Thymus (tissue), 11 donors: ENCODE data around the gene SCYL3. TPM values are rescaled to one million over a fixed set of nuclear protein-coding genes. Genes with fewer than 3 reads are reported as not detected.

ENCODE experiments used
- DNase-seq, 9 donors: peaks; one replicate each; pipeline ENCODE4 v3.0.0-alpha.2; 2013; ENCODE audit warnings: low spot score in 9 of 9, low read depth in 6 of 9, missing footprints in 1 of 9
- H3K27ac ChIP-seq, 2 donors: one replicate each; pipeline ENCODE4 v1.5.1; 2013; ENCODE audit warnings: control low read depth in 1 of 2, low read depth in 1 of 2, low read length in 1 of 2, mild to moderate bottlenecking in 1 of 2, moderate library complexity in 1 of 2
- H3K27me3 ChIP-seq, 2 donors: one replicate each; pipeline ENCODE4 v1.5.1; 2013; ENCODE audit warnings: low read length in 1 of 2; ENCODE audit not compliant: control insufficient read depth in 2 of 2, insufficient read depth in 1 of 2
- H3K36me3 ChIP-seq, 2 donors: one replicate each; pipeline ENCODE4 v1.5.1; 2013; ENCODE audit warnings: low read length in 1 of 2, mild to moderate bottlenecking in 1 of 2, moderate library complexity in 1 of 2; ENCODE audit not compliant: control insufficient read depth in 2 of 2, insufficient read depth in 2 of 2
- H3K4me1 ChIP-seq, 2 donors: one replicate each; pipeline ENCODE4 v1.5.1; 2013; ENCODE audit warnings: low read length in 2 of 2; ENCODE audit not compliant: control insufficient read depth in 2 of 2, insufficient read depth in 2 of 2
- H3K4me3 ChIP-seq, 2 donors: one replicate each; pipeline ENCODE4 v1.5.1; 2013; ENCODE audit warnings: low read length in 2 of 2, control low read depth in 1 of 2, mild to moderate bottlenecking in 1 of 2
- H3K9me3 ChIP-seq, 2 donors: one replicate each; pipeline ENCODE4 v1.5.1; 2013; ENCODE audit warnings: low read length in 1 of 2, mild to moderate bottlenecking in 1 of 2; ENCODE audit not compliant: control insufficient read depth in 2 of 2, insufficient read depth in 1 of 2
- WGBS: extraction: QIAGEN DNeasy Blood & Tissue Kit; methylation state at CpG from one replicate; pipeline ENCODE4 v1.1.7; 2013; 5-methylcytosine and 5-hydroxymethylcytosine counted together
- polyA plus RNA-seq: library from polyadenylated mRNA; stranded (reverse); fragments of 200-250 nt; gene quantifications from one replicate; pipeline ENCODE4 v1.2.3, GENCODE V29; 2013
- total RNA-seq: library from RNA; stranded (reverse); fragments of 120-200 nt; gene quantifications from one replicate; pipeline ENCODE4 v1.2.4, GENCODE V29; 2013
- donor health status: healthy.

Gene SCYL3
- total and polyA plus RNA-seq, 2 donors = 10.0 to 13.5 TPM

GRCh38 chr1:169906938-169907337 lies 13.2 kb upstream of the SCYL3 start:
- no peak for DNase-seq
- H3K36me3 ChIP-seq = no peaks in the 10 kb centered on the region

GRCh38 chr1:169904834-169905233 lies 11.1 kb upstream of the SCYL3 start:
- no peak overlapping the region for H3K27ac ChIP-seq
- no peaks in the 10 kb centered on the region for H3K27me3 ChIP-seq

More at GRCh38 chr1:169906938-169907337, 13.2 kb upstream of the SCYL3 start:
- no peaks in the 10 kb centered on the region for H3K27me3 ChIP-seq
- H3K4me1 ChIP-seq = no peaks in the 10 kb centered on the region
- no peak overlapping the region for H3K4me3 ChIP-seq
- no peak overlapping the region for H3K27ac ChIP-seq
- H3K9me3 ChIP-seq = no peaks in the 10 kb centered on the region

GRCh38 chr1:169902751-169903150 lies 9.1 kb upstream of the SCYL3 start:
- Histone ChIP-seq H3K9me3 (no peaks in the 10 kb centered on the region), H3K4me3 (no peak overlapping the region), H3K27ac (peak overlapping the region in 1 of 2 donors; percentile 3), H3K27me3 (peaks cover 0 to 2% of the 10 kb centered on the region in 2 donors), H3K4me1 (no peaks in the 10 kb centered on the region), H3K36me3 (no peaks in the 10 kb centered on the region)
- 35% methylated on average over 5 of the region's 5 CpGs for WGBS
- DNase-seq = no peak

More at GRCh38 chr1:169904834-169905233, 11.1 kb upstream of the SCYL3 start:
- H3K9me3 ChIP-seq = no peaks in the 10 kb centered on the region
- WGBS = 97% methylated on average over 1 of the region's 1 CpG
- no peak for DNase-seq
- no peak overlapping the region for H3K4me3 ChIP-seq
- H3K36me3 ChIP-seq = no peaks in the 10 kb centered on the region
- no peaks in the 10 kb centered on the region for H3K4me1 ChIP-seq

- DNase-seq = no peak
- Histone ChIP-seq H3K4me1 (no peaks in the 10 kb centered on the region), H3K27me3 (peaks cover 0 to 6% of the 10 kb centered on the region in 2 donors), H3K36me3 (no peaks in the 10 kb centered on the region), H3K4me3 (no peak overlapping the region), H3K9me3 (no peaks in the 10 kb centered on the region), H3K27ac (no peak overlapping the region)
Observed at GRCh38 chr1:169901115-169901514, 7.4 kb upstream of the SCYL3 start.

GRCh38 chr1:169900571-169900970 lies 6.9 kb upstream of the SCYL3 start:
- DNase-seq = no peak
- Histone ChIP-seq H3K27ac (no peak overlapping the region), H3K27me3 (peaks cover 0 to 6% of the 10 kb centered on the region in 2 donors), H3K4me3 (no peak overlapping the region), H3K9me3 (no peaks in the 10 kb centered on the region), H3K4me1 (no peaks in the 10 kb centered on the region), H3K36me3 (no peaks in the 10 kb centered on the region)

- H3K4me3 ChIP-seq = no peak overlapping the region
- H3K27me3 ChIP-seq = peaks cover 0 to 6% of the 10 kb centered on the region in 2 donors
- no peaks in the 10 kb centered on the region for H3K36me3 ChIP-seq
- H3K27ac ChIP-seq = no peak overlapping the region
- peaks cover under 1 to 1% of the 10 kb centered on the region in 2 donors for H3K4me1 ChIP-seq
- no peak for DNase-seq
- WGBS = 82% methylated on average over 4 of the region's 4 CpGs
- no peaks in the 10 kb centered on the region for H3K9me3 ChIP-seq
Observed at GRCh38 chr1:169899519-169900217, 6.0 kb upstream of the SCYL3 start.

- DNase-seq = no peak
- no peaks in the 10 kb centered on the region for H3K9me3 ChIP-seq
- H3K36me3 ChIP-seq = no peaks in the 10 kb centered on the region
- H3K27me3 ChIP-seq = peaks cover 0 to 6% of the 10 kb centered on the region in 2 donors
- peaks cover 17 to 21% of the 10 kb centered on the region in 2 donors for H3K4me1 ChIP-seq
- H3K27ac ChIP-seq = no peak overlapping the region
- WGBS = 96% methylated on average over 4 of the region's 4 CpGs
- no peak overlapping the region for H3K4me3 ChIP-seq
Observed at GRCh38 chr1:169896013-169896412, 2.3 kb upstream of the SCYL3 start.

- peak overlapping the region; percentile 80 to 87 for H3K4me3 ChIP-seq
- H3K9me3 ChIP-seq = no peaks in the 10 kb centered on the region
- no peak for DNase-seq
- 44% methylated on average over 15 of the region's 15 CpGs for WGBS
- H3K4me1 ChIP-seq = peaks cover 23 to 25% of the 10 kb centered on the region in 2 donors
- H3K36me3 ChIP-seq = no peaks in the 10 kb centered on the region
- H3K27ac ChIP-seq = peak overlapping the region; percentile 74 to 98
- H3K27me3 ChIP-seq = peaks cover 0 to 6% of the 10 kb centered on the region in 2 donors
Observed at GRCh38 chr1:169894424-169895145, 889 bp upstream of the SCYL3 start.

GRCh38 chr1:169892927-169893644 lies 610 bp downstream of the SCYL3 start:
- Histone ChIP-seq H3K27ac (peak overlapping the region; percentile 98), H3K9me3 (no peaks in the 10 kb centered on the region), H3K4me3 (peak overlapping the region; percentile 80 to 87), H3K27me3 (peaks cover 0 to 4% of the 10 kb centered on the region in 2 donors), H3K36me3 (peaks cover 0 to 6% of the 10 kb centered on the region in 2 donors), H3K4me1 (peaks cover 23 to 25% of the 10 kb centered on the region in 2 donors)
- WGBS = 1% methylated on average over 51 of the region's 51 CpGs
- peak in 5 of 9 donors; percentile 16 to 31 (median 28) for DNase-seq
